Liver (tissue), 3 donors: ENCODE results near the gene SEMA5A.

Experiments
- ATF3 ChIP-seq: IDR thresholded peaks from 2 replicates; pipeline ENCODE4 v1.6.1; 2016; ENCODE audit warnings: antibody characterized with exemption
- CTCF ChIP-seq: fragments of 150-350 bp; IDR thresholded peaks from 2 replicates; pipeline ENCODE4 v1.5.1; 2017; ENCODE audit warnings: improper control_type of control experiment, low read depth, low read length; ENCODE audit not compliant: missing input control
- EGR1 ChIP-seq, 2 donors: IDR thresholded peaks; 2 replicates each; pipeline ENCODE4 v1.6.1; 2016 to 2018; ENCODE audit warnings: antibody characterized with exemption in 2 of 2, low read depth in 2 of 2
- GABPA ChIP-seq, 2 donors: IDR thresholded peaks in 1 of 2; conservative IDR thresholded peaks in 1 of 2; 2 replicates each; pipeline ENCODE4 v1.6.1; 2016; ENCODE audit warnings: antibody characterized with exemption in 2 of 2, mild to moderate bottlenecking in 1 of 2, moderate library complexity in 1 of 2
- JUND ChIP-seq, 2 donors: IDR thresholded peaks; 2 replicates each; pipeline ENCODE4 v1.6.1; 2016; ENCODE audit warnings: antibody characterized with exemption in 2 of 2
- MAX ChIP-seq: IDR thresholded peaks from 2 replicates; pipeline ENCODE4 v1.6.1; 2016; ENCODE audit warnings: antibody characterized with exemption
- RAD21 ChIP-seq, 2 donors: IDR thresholded peaks; 2 replicates each; pipeline ENCODE4 v1.6.1; 2016; ENCODE audit warnings: antibody characterized with exemption in 2 of 2, mild to moderate bottlenecking in 2 of 2
- RXRA ChIP-seq, 2 donors: IDR thresholded peaks; 2 replicates each; pipeline ENCODE4 v1.6.1; 2017 to 2018; ENCODE audit warnings: antibody characterized with exemption in 2 of 2, mild to moderate bottlenecking in 1 of 2
- SP1 ChIP-seq: IDR thresholded peaks from 2 replicates; pipeline ENCODE4 v1.6.1; 2018; ENCODE audit warnings: antibody characterized with exemption, mild to moderate bottlenecking
- TAF1 ChIP-seq: conservative IDR thresholded peaks from 2 replicates; pipeline ENCODE4 v1.6.1; 2016; ENCODE audit warnings: antibody characterized with exemption, mild to moderate bottlenecking
- YY1 ChIP-seq: IDR thresholded peaks from 2 replicates; pipeline ENCODE4 v1.6.1; 2016; ENCODE audit warnings: antibody characterized with exemption, mild to moderate bottlenecking
- TF ChIP-seq, protein P1 (sequence below): IDR thresholded peaks from 2 replicates; pipeline ENCODE4 v1.6.1; 2016; ENCODE audit warnings: antibody characterized with exemption, mild to moderate bottlenecking
- TF ChIP-seq, protein P2 (sequence below): IDR thresholded peaks from 2 replicates; pipeline ENCODE4 v1.6.1; 2016; ENCODE audit warnings: antibody characterized with exemption
- donor health status: healthy.
- donor health status: healthy.

DNA sequence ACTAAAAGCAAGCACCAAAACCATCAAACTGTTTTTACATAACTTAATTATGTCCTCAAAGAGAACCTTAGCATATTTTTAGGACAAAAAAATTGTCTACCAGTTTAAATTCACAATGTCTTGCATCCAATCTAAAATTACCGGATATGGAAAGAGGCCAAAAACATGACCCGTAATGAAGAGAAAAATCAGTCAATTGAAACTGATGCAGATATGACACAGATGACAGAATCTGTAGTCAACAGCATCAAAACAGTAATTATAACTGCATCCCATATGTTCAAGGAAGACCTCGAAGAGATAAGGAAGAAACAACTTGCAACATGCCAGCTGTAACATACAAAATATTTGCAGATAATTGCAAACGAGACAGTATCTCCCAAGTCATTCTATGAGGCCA is 473.2 kb downstream of the SEMA5A start:
- no peak for TF ChIP-seq CTCF
- no peak for TF ChIP-seq MAX
- TF ChIP-seq RXRA (IDR thresholded peaks at IDR 0.05), result no peak
- TF ChIP-seq JUND (IDR thresholded peaks at IDR 0.05), result no peak
- no peak for TF ChIP-seq TAF1
- no peak for TF ChIP-seq YY1
- no peak for TF ChIP-seq ATF3
- TF ChIP-seq, protein P1, sequence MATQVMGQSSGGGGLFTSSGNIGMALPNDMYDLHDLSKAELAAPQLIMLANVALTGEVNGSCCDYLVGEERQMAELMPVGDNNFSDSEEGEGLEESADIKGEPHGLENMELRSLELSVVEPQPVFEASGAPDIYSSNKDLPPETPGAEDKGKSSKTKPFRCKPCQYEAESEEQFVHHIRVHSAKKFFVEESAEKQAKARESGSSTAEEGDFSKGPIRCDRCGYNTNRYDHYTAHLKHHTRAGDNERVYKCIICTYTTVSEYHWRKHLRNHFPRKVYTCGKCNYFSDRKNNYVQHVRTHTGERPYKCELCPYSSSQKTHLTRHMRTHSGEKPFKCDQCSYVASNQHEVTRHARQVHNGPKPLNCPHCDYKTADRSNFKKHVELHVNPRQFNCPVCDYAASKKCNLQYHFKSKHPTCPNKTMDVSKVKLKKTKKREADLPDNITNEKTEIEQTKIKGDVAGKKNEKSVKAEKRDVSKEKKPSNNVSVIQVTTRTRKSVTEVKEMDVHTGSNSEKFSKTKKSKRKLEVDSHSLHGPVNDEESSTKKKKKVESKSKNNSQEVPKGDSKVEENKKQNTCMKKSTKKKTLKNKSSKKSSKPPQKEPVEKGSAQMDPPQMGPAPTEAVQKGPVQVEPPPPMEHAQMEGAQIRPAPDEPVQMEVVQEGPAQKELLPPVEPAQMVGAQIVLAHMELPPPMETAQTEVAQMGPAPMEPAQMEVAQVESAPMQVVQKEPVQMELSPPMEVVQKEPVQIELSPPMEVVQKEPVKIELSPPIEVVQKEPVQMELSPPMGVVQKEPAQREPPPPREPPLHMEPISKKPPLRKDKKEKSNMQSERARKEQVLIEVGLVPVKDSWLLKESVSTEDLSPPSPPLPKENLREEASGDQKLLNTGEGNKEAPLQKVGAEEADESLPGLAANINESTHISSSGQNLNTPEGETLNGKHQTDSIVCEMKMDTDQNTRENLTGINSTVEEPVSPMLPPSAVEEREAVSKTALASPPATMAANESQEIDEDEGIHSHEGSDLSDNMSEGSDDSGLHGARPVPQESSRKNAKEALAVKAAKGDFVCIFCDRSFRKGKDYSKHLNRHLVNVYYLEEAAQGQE, result no peak
- TF ChIP-seq, protein P2, sequence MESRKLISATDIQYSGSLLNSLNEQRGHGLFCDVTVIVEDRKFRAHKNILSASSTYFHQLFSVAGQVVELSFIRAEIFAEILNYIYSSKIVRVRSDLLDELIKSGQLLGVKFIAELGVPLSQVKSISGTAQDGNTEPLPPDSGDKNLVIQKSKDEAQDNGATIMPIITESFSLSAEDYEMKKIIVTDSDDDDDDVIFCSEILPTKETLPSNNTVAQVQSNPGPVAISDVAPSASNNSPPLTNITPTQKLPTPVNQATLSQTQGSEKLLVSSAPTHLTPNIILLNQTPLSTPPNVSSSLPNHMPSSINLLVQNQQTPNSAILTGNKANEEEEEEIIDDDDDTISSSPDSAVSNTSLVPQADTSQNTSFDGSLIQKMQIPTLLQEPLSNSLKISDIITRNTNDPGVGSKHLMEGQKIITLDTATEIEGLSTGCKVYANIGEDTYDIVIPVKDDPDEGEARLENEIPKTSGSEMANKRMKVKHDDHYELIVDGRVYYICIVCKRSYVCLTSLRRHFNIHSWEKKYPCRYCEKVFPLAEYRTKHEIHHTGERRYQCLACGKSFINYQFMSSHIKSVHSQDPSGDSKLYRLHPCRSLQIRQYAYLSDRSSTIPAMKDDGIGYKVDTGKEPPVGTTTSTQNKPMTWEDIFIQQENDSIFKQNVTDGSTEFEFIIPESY, result no peak
- no peak for TF ChIP-seq RAD21 (IDR thresholded peaks at IDR 0.05)
- no peak for TF ChIP-seq EGR1 (IDR thresholded peaks at IDR 0.05; ENCODE audit: low read depth in 2 of 2)
- TF ChIP-seq SP1, result no peak
- TF ChIP-seq GABPA (IDR thresholded peaks at IDR 0.05 in 1 of 2, conservative IDR thresholded peaks at IDR 0.05 in 1 of 2), result no peak
